Head of caudate nucleus (tissue), 42 donors: ENCODE data around the gene BUD31.

Source experiments
- DNase-seq, 42 donors: peaks; one replicate each; pipeline versions ENCODE4 v3.0.0 to v3.0.0-alpha.2; 2020 to 2021; ENCODE audit warnings: mixed read lengths in 7 of 42
- intact Hi-C: fragments of 100-400 bp; cut with DNase I; formaldehyde crosslinking; loops from one replicate; pipeline ENCODE4 v1.15.0; 2022

BUD31 gene

GRCh38 chr7:99408379-99409191, at the start of gene BUD31, which contains the start of gene PDAP1:
Gene BUD31 (plus strand): TSS chr7:99408969. CDS start chr7:99411093, 2,124 bp downstream.
Gene PDAP1 (minus strand): TSS chr7:99408597. CDS start chr7:99408548, 49 bp downstream.
- DNase-seq: peak; percentile 86 to 97 (median 94)
- intact Hi-C loops: loop anchor here (5.0 to 10.0 kb wide), 2 partner anchors 81 to 146 kb away; partner anchors contain the start of genes ARPC1A, FAM200A and ZNF655

- intact Hi-C loops: no loop called here
- DNase-seq: peak in 2 of 42 donors; percentile 12 to 22
Observed at GRCh38 chr7:99359465-99360154, 49.2 kb upstream of the BUD31 start.

GRCh38 chr7:99362801-99363200, 46.0 kb upstream of the BUD31 start:
- intact Hi-C loops: no loop called here
- no peak for DNase-seq

DNA sequence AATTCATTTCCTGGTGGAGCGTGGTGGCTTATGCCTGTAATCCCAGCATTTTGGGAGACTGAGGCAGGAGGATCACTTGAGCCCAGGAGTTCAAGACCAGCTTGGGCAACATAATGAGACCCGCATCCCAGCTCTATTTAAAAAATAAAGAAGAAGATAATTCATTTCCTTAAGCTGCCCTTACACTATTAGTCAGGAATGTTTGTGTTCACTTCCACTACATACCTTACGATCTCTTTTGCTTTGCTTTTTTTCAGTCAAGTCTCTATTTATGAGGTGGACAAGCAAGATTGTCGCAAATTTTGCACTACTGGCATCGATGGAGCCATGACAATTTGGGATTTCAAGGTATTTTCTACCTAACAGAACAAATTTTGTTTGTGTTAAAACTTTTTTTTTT, 45.5 kb upstream of the BUD31 start:
- intact Hi-C loops: no loop called here
- DNase-seq: no peak

GRCh38 chr7:99365318-99366141, 43.2 kb upstream of the BUD31 start:
- DNase-seq: peak in 37 of 42 donors; percentile 32 to 79 (median 59)
- intact Hi-C loops: no loop called here

DNA sequence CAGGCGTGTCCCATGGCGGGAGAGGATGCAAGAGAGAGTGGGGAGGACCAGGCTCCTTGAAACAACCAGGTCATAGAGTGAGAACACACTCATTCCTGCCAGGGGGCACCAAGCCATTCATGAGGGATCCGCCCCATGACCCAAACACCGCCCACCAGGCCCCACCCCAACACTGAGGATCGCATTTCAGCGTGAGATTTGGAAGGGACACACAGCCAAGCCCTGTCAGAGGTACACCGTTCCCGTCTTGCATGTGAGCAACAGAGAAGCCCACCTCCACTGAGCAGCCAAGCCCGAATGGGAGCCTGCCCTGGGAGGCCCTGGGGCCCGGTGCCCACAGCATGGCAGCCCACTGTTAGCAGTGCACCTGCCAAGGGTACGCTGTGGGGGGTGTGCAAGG, 42.1 kb upstream of the BUD31 start:
- intact Hi-C loops: no loop called here
- DNase-seq: no peak

DNA sequence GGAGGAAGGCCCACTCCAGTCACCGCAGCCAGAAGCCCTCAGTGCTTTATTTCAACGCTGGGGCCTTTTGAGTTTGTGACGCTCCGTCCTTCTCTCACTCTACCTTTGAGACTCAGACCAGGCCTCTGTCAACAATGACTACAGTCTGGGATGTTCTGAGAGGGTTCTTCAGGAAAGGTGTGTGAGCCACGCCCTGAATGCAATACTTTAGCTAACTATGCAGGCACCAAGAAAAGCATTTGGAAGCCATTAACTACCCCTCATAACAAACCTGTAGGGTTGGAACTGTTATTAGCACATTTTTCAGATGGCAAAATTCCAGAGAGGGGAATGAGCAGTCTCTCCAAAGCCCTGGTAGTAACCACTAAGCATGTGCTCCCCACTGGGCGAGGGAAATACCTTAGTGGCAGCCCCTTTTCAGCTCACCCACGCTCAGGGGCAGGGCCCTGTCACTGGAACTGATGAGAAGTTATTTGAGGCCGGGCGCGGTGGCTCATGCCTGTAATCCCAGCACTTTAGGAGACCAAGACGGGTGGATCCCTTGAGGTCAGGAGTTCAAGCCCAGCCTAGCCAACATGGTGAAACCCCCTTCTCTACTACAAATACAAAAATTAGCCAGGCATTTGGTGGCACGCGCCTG, 39.9 kb upstream of the BUD31 start:
- no peak for DNase-seq
- intact Hi-C loops: no loop called here

- intact Hi-C loops: no loop called here
- DNase-seq: no peak
Observed at GRCh38 chr7:99369767-99370391, 38.9 kb upstream of the BUD31 start.

GRCh38 chr7:99371376-99371920, 37.3 kb upstream of the BUD31 start:
- DNase-seq: no peak
- intact Hi-C loops: no loop called here

DNA sequence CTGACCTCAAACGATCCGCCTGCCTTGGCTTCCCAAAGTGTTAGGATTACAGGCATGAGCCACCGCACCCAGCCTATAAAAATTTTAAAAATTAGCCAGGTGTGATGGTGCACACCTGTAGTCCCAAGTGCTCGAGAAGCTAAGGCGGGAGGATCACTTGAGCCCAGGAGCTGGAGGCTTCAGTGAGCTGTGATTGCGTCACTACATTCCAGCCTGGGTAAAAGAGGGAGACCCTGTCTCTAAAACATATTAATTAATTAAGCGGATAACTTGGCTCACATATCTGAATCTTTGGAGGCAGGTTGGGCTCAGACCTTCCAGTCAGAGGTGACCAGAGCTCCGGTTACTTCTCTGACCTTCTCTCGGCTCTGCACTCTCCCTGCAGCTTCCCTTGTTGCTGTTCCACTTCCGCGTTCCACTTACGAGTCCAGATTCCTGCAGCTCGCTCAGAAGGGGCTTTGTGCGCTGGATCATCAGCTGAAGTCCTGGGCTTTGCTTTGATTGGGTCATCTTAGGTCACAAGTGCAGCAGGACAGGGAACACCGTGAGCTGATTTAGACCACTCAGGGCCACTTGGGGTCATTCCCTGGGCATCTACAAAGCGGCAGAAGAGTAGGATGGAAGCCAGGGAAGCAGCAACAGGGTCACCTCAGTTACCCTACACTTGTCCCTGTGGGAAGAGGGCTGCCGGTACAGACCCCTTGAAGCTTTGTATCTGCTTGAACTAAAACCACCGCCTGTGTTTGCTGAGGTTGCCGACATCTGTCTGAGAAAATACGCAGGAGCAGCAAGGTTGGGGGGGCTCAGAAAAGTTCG, 36.3 kb upstream of the BUD31 start:
- peak in 2 of 42 donors; percentile 7 to 27 for DNase-seq
- intact Hi-C loops: no loop called here

- no peak for DNase-seq
- intact Hi-C loops: no loop called here
Observed at GRCh38 chr7:99373091-99374066, 35.4 kb upstream of the BUD31 start.

GRCh38 chr7:99374111-99375064, 34.4 kb upstream of the BUD31 start, which contains the start of gene ARPC1B:
Gene ARPC1B (plus strand): TSS chr7:99374730. CDS start chr7:99385715, 10,985 bp downstream.
- peak in 26 of 42 donors; percentile 23 to 64 (median 42) for DNase-seq
- intact Hi-C loops: no loop called here

GRCh38 chr7:99375070-99375807, 33.5 kb upstream of the BUD31 start:
- intact Hi-C loops: no loop called here
- peak in 39 of 42 donors; percentile 28 to 80 (median 63) for DNase-seq

DNA sequence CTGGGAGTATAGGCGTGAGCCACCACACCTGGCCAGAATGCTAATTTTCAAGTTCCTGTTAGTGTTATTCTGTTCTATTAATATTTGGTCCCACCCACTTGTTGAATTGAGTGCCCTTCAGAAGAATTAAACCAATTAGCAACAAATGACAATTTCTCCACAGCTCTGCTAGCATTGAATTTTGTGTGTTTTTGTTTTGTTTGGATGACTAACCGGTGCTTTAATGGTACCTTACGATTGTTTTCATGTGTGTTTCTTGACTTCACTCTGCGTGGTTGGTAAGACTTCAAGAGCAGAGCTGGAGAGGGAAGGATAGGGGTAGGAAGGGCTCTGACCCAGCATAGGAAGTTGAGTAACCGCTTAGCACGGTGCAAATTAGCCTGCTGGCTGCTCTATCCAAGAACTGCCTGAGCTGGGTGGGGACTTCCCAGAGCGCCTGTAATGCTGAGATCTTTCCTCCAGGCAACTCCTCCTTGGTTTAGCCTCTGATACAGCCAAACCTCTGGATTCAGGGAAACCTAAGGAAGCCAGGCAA, 29.7 kb upstream of the BUD31 start:
- intact Hi-C loops: no loop called here
- DNase-seq: peak in 22 of 42 donors; percentile 22 to 68 (median 43)
